ENCODE measurements around the gene TMF1. TPM values are rescaled to one million over a fixed set of nuclear protein-coding genes. Genes with fewer than 3 reads are reported as not detected.

TMF1 gene
- polyA plus RNA-seq, 6 donors from 2014 or later: 26.1 to 65.0 (median 54.4) TPM

GRCh38 chr3:69087030-69087791, 35.1 kb upstream of the TMF1 start:
- H3K9me3 Mint-ChIP-seq: no peaks in the 10 kb centered on the region
- H3K4me1 Mint-ChIP-seq: peaks cover 61 to 87% (median 63%) of the 10 kb centered on the region in 3 donors
- DNase-seq (no peak), ATAC-seq (ENCODE audit: low read depth in 2 of 2) (no peak)
- peaks cover 0 to 9% of the 10 kb centered on the region in 2 donors for H3K36me3 Mint-ChIP-seq
- peak overlapping the region in 2 of 6 donors; percentile 13 to 54 for H3K27ac Mint-ChIP-seq
- no peaks in the 10 kb centered on the region for H3K27me3 Mint-ChIP-seq
- H3K4me3 Mint-ChIP-seq: peak overlapping the region; percentile 40 to 97 (median 68)

GRCh38 chr3:69085833-69086722, 33.9 kb upstream of the TMF1 start:
- H3K4me1 Mint-ChIP-seq: peaks cover 58 to 87% (median 65%) of the 10 kb centered on the region in 3 donors
- peak overlapping the region; percentile 97 to 100 (median 98) for H3K27ac Mint-ChIP-seq
- H3K4me3 Mint-ChIP-seq: peak overlapping the region; percentile 90 to 99 (median 97)
- no peaks in the 10 kb centered on the region for H3K9me3 Mint-ChIP-seq
- DNase-seq: no peak
- peaks cover 0 to 9% of the 10 kb centered on the region in 2 donors for H3K36me3 Mint-ChIP-seq
- H3K27me3 Mint-ChIP-seq: no peaks in the 10 kb centered on the region
- ATAC-seq (ENCODE audit: low read depth in 2 of 2): no peak

- Mint-ChIP-seq H3K4me3 (peak overlapping the region; percentile 90 to 99 (median 97)), H3K27me3 (no peaks in the 10 kb centered on the region), H3K9me3 (no peaks in the 10 kb centered on the region), H3K36me3 (peaks cover 0 to 4% of the 10 kb centered on the region in 2 donors), H3K27ac (peak overlapping the region; percentile 97 to 100 (median 98)), H3K4me1 (peaks cover 50 to 87% (median 61%) of the 10 kb centered on the region in 3 donors)
- DNase-seq (no peak), ATAC-seq (ENCODE audit: low read depth in 2 of 2) (peak in 1 of 2 donors; percentile 0)
These were observed 33.2 kb upstream of the TMF1 start for GRCh38 chr3:69085168-69085832.

DNA sequence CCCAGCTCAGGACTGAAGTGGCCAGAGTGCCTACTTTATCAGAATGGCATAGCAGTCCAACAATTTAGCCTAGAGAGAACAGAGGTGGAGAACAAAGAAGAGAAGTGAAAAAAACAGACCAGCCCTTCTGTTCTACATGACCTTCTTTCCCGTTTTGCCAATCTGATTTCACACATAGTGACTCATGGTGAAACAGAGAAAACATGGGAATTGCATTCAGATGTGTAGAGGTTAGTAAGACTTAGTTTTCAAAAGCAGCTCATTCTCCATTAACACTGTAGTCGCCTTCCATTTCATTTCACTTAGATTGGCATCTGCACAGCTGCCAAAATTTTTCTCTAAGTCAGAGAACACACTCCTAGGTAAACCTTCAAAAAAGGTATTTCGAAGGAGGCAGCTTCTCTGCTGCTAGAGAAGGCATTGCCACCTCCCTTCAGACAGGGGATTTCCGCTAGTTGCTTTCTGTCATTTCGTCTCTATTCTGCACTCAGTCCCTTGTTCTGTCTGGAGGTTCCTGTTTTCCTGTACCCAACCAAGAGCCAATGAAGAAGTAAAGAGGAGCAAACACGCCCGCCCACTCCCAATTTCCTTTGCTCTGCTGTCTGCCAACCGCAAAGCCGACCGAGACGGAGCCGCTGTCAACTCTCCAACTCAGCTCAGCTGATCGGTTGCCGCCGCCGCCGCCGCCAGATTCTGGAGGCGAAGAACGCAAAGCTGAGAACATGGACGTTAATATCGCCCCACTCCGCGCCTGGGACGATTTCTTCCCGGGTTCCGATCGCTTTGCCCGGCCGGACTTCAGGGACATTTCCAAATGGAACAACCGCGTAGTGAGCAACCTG, 32.4 kb upstream of the TMF1 start, which contains the start of gene ARL6IP5:
Gene ARL6IP5 (plus strand): TSS at position 612 of the 842 bp plus-strand sequence. CDS start 111 bp downstream, at position 723.
- Mint-ChIP-seq H3K4me1 (peaks cover 43 to 81% (median 58%) of the 10 kb centered on the region in 3 donors), H3K4me3 (peak within 1 kb of the TSS; percentile 90 to 99 (median 97)), H3K27me3 (no peaks in the 10 kb centered on the region), H3K9me3 (no peaks in the 10 kb centered on the region), H3K36me3 (no peaks in the 10 kb centered on the region), H3K27ac (peak within 1 kb of the TSS; percentile 97 to 100 (median 100))
- peak; percentile 80 to 83 for ATAC-seq (ENCODE audit: low read depth in 2 of 2)
- peak; percentile 94 for DNase-seq

GRCh38 chr3:69082805-69083204, 30.7 kb upstream of the TMF1 start:
- no peaks in the 10 kb centered on the region for H3K27me3 Mint-ChIP-seq
- ATAC-seq (ENCODE audit: low read depth in 2 of 2): peak; percentile 32 to 45
- H3K36me3 Mint-ChIP-seq: no peaks in the 10 kb centered on the region
- H3K4me3 Mint-ChIP-seq: peak overlapping the region; percentile 55 to 97 (median 88)
- H3K9me3 Mint-ChIP-seq: no peaks in the 10 kb centered on the region
- H3K4me1 Mint-ChIP-seq: peaks cover 48 to 80% (median 55%) of the 10 kb centered on the region in 3 donors
- DNase-seq: peak; percentile 64
- H3K27ac Mint-ChIP-seq: peak overlapping the region; percentile 90 to 100 (median 100)

DNA sequence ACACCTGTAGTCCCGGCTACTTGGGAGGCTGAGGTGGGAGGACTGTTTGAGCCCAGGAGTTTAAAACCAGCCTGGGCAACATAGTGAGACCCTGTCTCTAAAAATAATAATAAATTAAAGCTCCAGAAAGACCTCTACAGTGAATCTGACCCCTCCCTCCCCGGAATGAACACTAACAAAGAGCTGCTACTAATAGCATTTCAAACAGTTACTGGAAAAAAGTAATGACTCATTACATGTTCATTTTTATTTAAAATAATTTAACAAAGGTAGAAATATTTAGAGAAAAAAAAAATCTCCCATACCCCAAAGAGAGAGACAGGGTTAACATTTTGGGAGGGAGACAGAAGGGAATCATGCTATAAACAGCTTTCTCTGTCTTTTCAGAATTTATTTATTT, 30.2 kb upstream of the TMF1 start:
- peak overlapping the region in 6 of 8 donors; percentile 74 to 97 (median 92) for H3K4me3 Mint-ChIP-seq
- ATAC-seq (ENCODE audit: low read depth in 2 of 2) (no peak), DNase-seq (no peak)
- H3K27me3 Mint-ChIP-seq: no peaks in the 10 kb centered on the region
- H3K36me3 Mint-ChIP-seq: no peaks in the 10 kb centered on the region
- H3K9me3 Mint-ChIP-seq: no peaks in the 10 kb centered on the region
- H3K27ac Mint-ChIP-seq: peak overlapping the region; percentile 90 to 100 (median 100)
- H3K4me1 Mint-ChIP-seq: peaks cover 48 to 80% (median 55%) of the 10 kb centered on the region in 3 donors

- no peaks in the 10 kb centered on the region for H3K36me3 Mint-ChIP-seq
- H3K4me1 Mint-ChIP-seq: peaks cover 50 to 79% (median 55%) of the 10 kb centered on the region in 3 donors
- H3K9me3 Mint-ChIP-seq: no peaks in the 10 kb centered on the region
- peak overlapping the region; percentile 21 to 97 (median 82) for H3K4me3 Mint-ChIP-seq
- DNase-seq (no peak), ATAC-seq (ENCODE audit: low read depth in 2 of 2) (no peak)
- peak overlapping the region; percentile 93 to 100 (median 100) for H3K27ac Mint-ChIP-seq
- no peaks in the 10 kb centered on the region for H3K27me3 Mint-ChIP-seq
These were observed 29.6 kb upstream of the TMF1 start for GRCh38 chr3:69081583-69082262.

GRCh38 chr3:69080233-69080920, 28.2 kb upstream of the TMF1 start, which contains the start of gene UBA3:
Gene UBA3, minus strand, starts transcription at chr3:69080365. Its CDS starts 12 bp downstream, at chr3:69080353.
- H3K4me3 Mint-ChIP-seq: peak within 1 kb of the TSS; percentile 80 to 97 (median 90)
- no peaks in the 10 kb centered on the region for H3K27me3 Mint-ChIP-seq
- H3K9me3 Mint-ChIP-seq: no peaks in the 10 kb centered on the region
- H3K27ac Mint-ChIP-seq: peak within 1 kb of the TSS; percentile 47 to 100 (median 98)
- H3K4me1 Mint-ChIP-seq: peaks cover 47 to 76% (median 50%) of the 10 kb centered on the region in 3 donors
- H3K36me3 Mint-ChIP-seq: no peaks in the 10 kb centered on the region
- DNase-seq: peak; percentile 83
- ATAC-seq (ENCODE audit: low read depth in 2 of 2): peak; percentile 63 to 65

- peaks cover 44 to 71% (median 47%) of the 10 kb centered on the region in 3 donors for H3K4me1 Mint-ChIP-seq
- DNase-seq (no peak), ATAC-seq (ENCODE audit: low read depth in 2 of 2) (no peak)
These were observed 27.4 kb upstream of the TMF1 start for GRCh38 chr3:69079269-69080159.

GRCh38 chr3:69072928-69073327, 20.8 kb upstream of the TMF1 start:
- Mint-ChIP-seq H3K4me3 (no peak overlapping the region), H3K27ac (peak overlapping the region in 4 of 6 donors; percentile 5 to 31 (median 19)), H3K36me3 (peaks cover 24 to 25% of the 10 kb centered on the region in 2 donors)

More at GRCh38 chr3:69079269-69080159, 27.4 kb upstream of the TMF1 start:
- H3K9me3 Mint-ChIP-seq: no peaks in the 10 kb centered on the region
- H3K36me3 Mint-ChIP-seq: no peaks in the 10 kb centered on the region
- peak overlapping the region in 5 of 6 donors; percentile 35 to 99 (median 91) for H3K27ac Mint-ChIP-seq
- H3K27me3 Mint-ChIP-seq: no peaks in the 10 kb centered on the region
- H3K4me3 Mint-ChIP-seq: peak overlapping the region; percentile 80 to 97 (median 90)

More at GRCh38 chr3:69072928-69073327, 20.8 kb upstream of the TMF1 start:
- DNase-seq: no peak
- Mint-ChIP-seq H3K27me3 (no peaks in the 10 kb centered on the region), H3K4me1 (peaks cover 13 to 36% (median 25%) of the 10 kb centered on the region in 3 donors), H3K9me3 (no peaks in the 10 kb centered on the region)
- no peak for ATAC-seq (ENCODE audit: low read depth in 2 of 2)

Measured in naive B cell (primary cell).